HL-60 (cell line): Measurements from ENCODE around the gene TSC2.

Experiments
- DNase-seq, 2 experiments: peaks; one replicate each; pipeline ENCODE4 v3.0.0-alpha.2; 2010 to 2020; ENCODE audit warnings: low read depth in 1 of 2, low spot score in 1 of 2
- H3K27ac ChIP-seq: fragments of 250-450 bp; sonication (Bioruptor Pico); replicated peaks from 2 replicates; pipeline ENCODE4 v1.5.1; 2020; ENCODE audit warnings: mild to moderate bottlenecking, moderate library complexity
- H3K27me3 ChIP-seq: fragments of 250-450 bp; sonication (Bioruptor Pico); 2 replicates; pipeline ENCODE4 v1.5.1; 2021; ENCODE audit warnings: mild to moderate bottlenecking, moderate library complexity; ENCODE audit not compliant: insufficient read depth, poor library complexity, severe bottlenecking
- H3K4me3 ChIP-seq: replicated peaks from 2 replicates; pipeline ENCODE4 v1.5.1; 2011; ENCODE audit warnings: mild to moderate bottlenecking, control low read depth, low read length; ENCODE audit not compliant: insufficient read depth
- GABPA ChIP-seq: IDR thresholded peaks from 2 replicates; pipeline ENCODE4 v1.6.1; 2012; ENCODE audit warnings: low read depth
- POLR2AphosphoS5 ChIP-seq: IDR thresholded peaks from 2 replicates; pipeline ENCODE4 v1.6.1; 2012; ENCODE audit warnings: low read depth
- SPI1 ChIP-seq: IDR thresholded peaks from 2 replicates; pipeline ENCODE4 v1.6.1; 2012; ENCODE audit warnings: low read depth, mild to moderate bottlenecking, borderline replicate concordance
- TF ChIP-seq, protein P1 (sequence below): IDR thresholded peaks from one replicate; pipeline ENCODE4 v1.5.1; 2011; ENCODE audit warnings: low read length, control low read depth, inconsistent platforms; ENCODE audit not compliant: insufficient read depth
- TF ChIP-seq, protein P2 (sequence below): IDR thresholded peaks from 2 replicates; pipeline ENCODE4 v1.6.1; 2012; ENCODE audit warnings: low read depth; ENCODE audit not compliant: insufficient replicate concordance

TSC2 gene

DNA sequence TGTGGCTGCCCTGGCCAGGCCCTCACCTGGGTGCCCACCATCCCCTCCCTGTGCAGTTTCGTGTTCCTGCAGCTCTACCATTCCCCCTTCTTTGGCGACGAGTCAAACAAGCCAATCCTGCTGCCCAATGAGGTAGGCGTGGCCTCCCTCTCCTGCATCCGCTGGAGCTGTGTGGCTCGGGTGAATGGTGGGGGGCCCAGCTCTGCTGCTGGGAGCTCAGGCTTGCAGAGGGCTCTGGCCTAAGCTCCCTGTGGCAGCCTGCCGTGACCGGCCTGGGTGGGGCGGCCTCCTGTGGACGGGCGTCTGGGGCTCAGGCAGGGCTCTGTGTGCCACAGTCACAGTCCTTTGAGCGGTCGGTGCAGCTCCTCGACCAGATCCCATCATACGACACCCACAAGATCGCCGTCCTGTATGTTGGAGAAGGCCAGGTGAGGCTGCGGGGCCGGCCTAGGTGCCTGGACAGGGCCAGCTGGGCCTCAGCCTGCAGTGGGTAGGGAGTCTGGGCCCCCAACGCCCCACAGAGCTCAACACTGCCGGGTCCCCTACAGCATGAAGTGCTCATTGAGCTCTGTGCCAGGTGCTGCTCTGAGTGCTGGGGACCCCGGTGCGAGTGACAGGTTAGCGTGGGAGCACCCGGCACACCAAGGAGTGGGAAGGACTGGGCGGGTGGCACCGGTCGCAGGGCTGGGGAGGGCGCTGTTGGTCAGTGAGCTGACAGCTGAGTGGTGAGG is 37.3 kb downstream of the TSC2 start:
- H3K27me3 ChIP-seq, result no peaks in the 10 kb centered on the region
- no peak overlapping the region for H3K4me3 ChIP-seq
- H3K27ac ChIP-seq, result no peak overlapping the region
- no peak for TF ChIP-seq GABPA
- TF ChIP-seq POLR2AphosphoS5, result no peak
- DNase-seq, result no peak

DNA sequence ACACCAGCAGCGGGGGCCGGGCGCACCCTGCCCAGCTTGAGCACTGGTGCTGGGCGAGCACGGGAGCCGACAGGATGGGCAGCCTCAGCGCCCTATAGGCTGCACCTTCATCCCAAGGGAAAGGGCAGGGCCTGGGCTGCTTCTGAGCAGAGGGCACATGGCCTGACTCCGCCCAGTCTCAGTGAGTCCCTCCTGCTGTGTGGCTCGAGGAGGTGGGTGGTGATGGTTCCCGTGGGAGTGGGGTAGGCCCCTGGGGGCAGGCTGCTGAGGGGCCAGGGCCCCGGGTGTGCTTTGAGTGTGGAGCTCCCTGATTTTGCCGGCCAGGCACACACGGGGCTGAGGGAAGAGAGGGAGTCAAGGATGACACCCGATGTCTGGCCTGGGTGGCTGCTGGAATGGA is 37.9 kb downstream of the TSC2 start:
- Histone ChIP-seq H3K27ac (no peak overlapping the region), H3K4me3 (no peak overlapping the region), H3K27me3 (no peaks in the 10 kb centered on the region)
- DNase-seq, result no peak
- no peak for TF ChIP-seq POLR2AphosphoS5
- no peak for TF ChIP-seq SPI1
- no peak for TF ChIP-seq GABPA
- TF ChIP-seq, protein P1, sequence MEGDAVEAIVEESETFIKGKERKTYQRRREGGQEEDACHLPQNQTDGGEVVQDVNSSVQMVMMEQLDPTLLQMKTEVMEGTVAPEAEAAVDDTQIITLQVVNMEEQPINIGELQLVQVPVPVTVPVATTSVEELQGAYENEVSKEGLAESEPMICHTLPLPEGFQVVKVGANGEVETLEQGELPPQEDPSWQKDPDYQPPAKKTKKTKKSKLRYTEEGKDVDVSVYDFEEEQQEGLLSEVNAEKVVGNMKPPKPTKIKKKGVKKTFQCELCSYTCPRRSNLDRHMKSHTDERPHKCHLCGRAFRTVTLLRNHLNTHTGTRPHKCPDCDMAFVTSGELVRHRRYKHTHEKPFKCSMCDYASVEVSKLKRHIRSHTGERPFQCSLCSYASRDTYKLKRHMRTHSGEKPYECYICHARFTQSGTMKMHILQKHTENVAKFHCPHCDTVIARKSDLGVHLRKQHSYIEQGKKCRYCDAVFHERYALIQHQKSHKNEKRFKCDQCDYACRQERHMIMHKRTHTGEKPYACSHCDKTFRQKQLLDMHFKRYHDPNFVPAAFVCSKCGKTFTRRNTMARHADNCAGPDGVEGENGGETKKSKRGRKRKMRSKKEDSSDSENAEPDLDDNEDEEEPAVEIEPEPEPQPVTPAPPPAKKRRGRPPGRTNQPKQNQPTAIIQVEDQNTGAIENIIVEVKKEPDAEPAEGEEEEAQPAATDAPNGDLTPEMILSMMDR, result no peak
- TF ChIP-seq, protein P2, sequence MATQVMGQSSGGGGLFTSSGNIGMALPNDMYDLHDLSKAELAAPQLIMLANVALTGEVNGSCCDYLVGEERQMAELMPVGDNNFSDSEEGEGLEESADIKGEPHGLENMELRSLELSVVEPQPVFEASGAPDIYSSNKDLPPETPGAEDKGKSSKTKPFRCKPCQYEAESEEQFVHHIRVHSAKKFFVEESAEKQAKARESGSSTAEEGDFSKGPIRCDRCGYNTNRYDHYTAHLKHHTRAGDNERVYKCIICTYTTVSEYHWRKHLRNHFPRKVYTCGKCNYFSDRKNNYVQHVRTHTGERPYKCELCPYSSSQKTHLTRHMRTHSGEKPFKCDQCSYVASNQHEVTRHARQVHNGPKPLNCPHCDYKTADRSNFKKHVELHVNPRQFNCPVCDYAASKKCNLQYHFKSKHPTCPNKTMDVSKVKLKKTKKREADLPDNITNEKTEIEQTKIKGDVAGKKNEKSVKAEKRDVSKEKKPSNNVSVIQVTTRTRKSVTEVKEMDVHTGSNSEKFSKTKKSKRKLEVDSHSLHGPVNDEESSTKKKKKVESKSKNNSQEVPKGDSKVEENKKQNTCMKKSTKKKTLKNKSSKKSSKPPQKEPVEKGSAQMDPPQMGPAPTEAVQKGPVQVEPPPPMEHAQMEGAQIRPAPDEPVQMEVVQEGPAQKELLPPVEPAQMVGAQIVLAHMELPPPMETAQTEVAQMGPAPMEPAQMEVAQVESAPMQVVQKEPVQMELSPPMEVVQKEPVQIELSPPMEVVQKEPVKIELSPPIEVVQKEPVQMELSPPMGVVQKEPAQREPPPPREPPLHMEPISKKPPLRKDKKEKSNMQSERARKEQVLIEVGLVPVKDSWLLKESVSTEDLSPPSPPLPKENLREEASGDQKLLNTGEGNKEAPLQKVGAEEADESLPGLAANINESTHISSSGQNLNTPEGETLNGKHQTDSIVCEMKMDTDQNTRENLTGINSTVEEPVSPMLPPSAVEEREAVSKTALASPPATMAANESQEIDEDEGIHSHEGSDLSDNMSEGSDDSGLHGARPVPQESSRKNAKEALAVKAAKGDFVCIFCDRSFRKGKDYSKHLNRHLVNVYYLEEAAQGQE, result no peak

DNA sequence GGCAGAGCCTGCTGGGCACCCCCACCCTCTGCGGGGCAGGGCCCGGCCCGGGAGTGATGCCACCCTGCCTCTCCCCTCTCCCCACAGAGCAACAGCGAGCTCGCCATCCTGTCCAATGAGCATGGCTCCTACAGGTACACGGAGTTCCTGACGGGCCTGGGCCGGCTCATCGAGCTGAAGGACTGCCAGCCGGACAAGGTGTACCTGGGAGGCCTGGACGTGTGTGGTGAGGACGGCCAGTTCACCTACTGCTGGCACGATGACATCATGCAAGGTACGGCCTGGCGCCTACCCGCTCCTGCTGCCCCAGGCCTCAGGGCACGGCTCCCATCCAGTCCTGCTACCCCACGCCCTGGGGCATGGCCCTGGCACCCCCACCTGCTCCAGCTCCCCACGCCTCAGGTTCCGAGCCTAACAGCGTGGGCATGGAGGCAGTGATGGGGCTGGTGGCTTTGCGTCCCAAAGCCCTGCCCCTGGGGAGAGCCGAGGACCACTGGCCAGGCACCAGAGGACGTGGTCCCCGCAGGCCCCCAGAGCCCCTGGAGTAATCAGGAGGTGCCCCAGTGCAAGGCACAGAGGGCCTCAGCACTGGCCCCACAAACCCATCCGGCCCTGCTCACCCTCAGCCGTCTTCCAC is 38.4 kb downstream of the TSC2 start:
- TF ChIP-seq, protein P1, result no peak
- TF ChIP-seq GABPA, result no peak
- TF ChIP-seq POLR2AphosphoS5, result no peak
- TF ChIP-seq SPI1, result no peak
- TF ChIP-seq, protein P2, result no peak
- H3K4me3 ChIP-seq, result no peak overlapping the region
- no peak for DNase-seq
- H3K27me3 ChIP-seq, result no peaks in the 10 kb centered on the region
- no peak overlapping the region for H3K27ac ChIP-seq

DNA sequence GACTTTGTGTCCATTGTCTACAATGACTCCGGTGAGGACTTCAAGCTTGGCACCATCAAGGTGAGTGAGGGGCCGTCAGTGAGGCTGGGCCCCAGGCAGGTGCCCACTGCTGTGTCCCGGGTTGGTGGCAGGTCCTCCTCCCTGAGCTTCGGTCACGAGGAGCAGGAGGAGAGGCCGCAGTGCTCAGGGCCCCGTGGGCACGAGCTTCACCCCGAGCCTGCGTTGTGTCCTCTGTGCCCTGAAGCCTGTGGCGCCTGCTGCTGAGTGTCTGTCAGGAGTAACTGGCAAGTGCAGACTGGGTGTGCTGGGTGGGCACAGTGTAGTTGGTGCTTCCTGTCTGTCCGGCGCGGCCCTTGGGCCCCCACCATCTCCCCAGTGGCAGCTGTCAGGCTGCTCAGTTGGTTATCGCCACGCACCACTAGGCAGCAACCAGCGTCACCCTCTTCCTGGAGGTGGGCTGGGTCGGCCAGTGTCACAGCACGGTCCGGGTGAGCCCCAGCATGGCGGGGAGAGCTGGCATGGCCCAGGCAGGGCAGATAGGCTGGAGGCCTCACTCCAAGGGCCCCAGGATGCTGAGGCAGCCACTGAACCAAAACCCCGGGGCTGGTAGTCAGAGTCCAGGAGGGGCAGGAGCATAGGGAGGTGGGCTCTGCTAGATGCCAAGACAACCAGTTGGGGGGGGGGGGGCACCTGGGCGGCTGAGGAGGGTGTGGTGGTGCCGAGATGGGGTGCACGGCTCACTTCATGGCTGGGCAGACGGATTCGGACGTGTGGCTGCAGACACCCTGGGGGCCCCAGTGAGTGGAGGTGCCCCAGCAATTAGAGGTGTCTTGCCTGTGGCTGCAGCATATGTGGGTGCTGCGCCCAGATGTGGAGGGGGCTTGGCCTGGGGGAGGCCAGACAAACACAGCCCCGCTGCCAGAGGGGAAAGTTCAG is 39.3 kb downstream of the TSC2 start:
- no peaks in the 10 kb centered on the region for H3K27me3 ChIP-seq
- H3K27ac ChIP-seq, result no peak overlapping the region
- no peak for DNase-seq
- no peak overlapping the region for H3K4me3 ChIP-seq
- TF ChIP-seq, protein P1, result no peak
- TF ChIP-seq, protein P2, result no peak
- TF ChIP-seq GABPA (no peak), SPI1 (no peak), POLR2AphosphoS5 (0 out of 2 replicates have a peak, but pooled peaks have one; percentile 27)
